Measurements from ENCODE around the gene BEND5.

Gene BEND5

GRCh38 chr1:48738356-48738755, 38.3 kb downstream of the BEND5 start:
- Histone ChIP-seq H3K4me3 (ENCODE audit: low read length) (no peak overlapping the region), H3K4me1 (ENCODE audit: control insufficient read depth, insufficient read depth, low read length) (no peaks in the 10 kb centered on the region), H3K9me3 (ENCODE audit: control insufficient read depth, low read length) (no peaks in the 10 kb centered on the region), H3K36me3 (ENCODE audit: control insufficient read depth, insufficient read depth, low read length) (no peaks in the 10 kb centered on the region), H3K27me3 (ENCODE audit: control insufficient read depth, insufficient read depth, low read length) (no peaks in the 10 kb centered on the region), H3K9ac (ENCODE audit: low read length) (no peak overlapping the region)

- Histone ChIP-seq H3K27me3 (ENCODE audit: control insufficient read depth, insufficient read depth, low read length) (no peaks in the 10 kb centered on the region), H3K36me3 (ENCODE audit: control insufficient read depth, insufficient read depth, low read length) (no peaks in the 10 kb centered on the region), H3K4me3 (ENCODE audit: low read length) (no peak overlapping the region), H3K4me1 (ENCODE audit: control insufficient read depth, insufficient read depth, low read length) (no peaks in the 10 kb centered on the region), H3K9me3 (ENCODE audit: control insufficient read depth, low read length) (no peaks in the 10 kb centered on the region), H3K9ac (ENCODE audit: low read length) (no peak overlapping the region)
Observed at GRCh38 chr1:48735796-48736195, 40.9 kb downstream of the BEND5 start.

- no peaks in the 10 kb centered on the region for H3K36me3 ChIP-seq (ENCODE audit: control insufficient read depth, insufficient read depth, low read length)
- H3K4me3 ChIP-seq (ENCODE audit: low read length): no peak overlapping the region
- no peaks in the 10 kb centered on the region for H3K9me3 ChIP-seq (ENCODE audit: control insufficient read depth, low read length)
- no peak overlapping the region for H3K9ac ChIP-seq (ENCODE audit: low read length)
- no peaks in the 10 kb centered on the region for H3K27me3 ChIP-seq (ENCODE audit: control insufficient read depth, insufficient read depth, low read length)
- no peaks in the 10 kb centered on the region for H3K4me1 ChIP-seq (ENCODE audit: control insufficient read depth, insufficient read depth, low read length)
Observed at GRCh38 chr1:48730164-48730910, 46.4 kb downstream of the BEND5 start.

GRCh38 chr1:48728584-48728983, 48.1 kb downstream of the BEND5 start:
- H3K9ac ChIP-seq (ENCODE audit: low read length): no peak overlapping the region
- H3K27me3 ChIP-seq (ENCODE audit: control insufficient read depth, insufficient read depth, low read length): no peaks in the 10 kb centered on the region
- H3K4me3 ChIP-seq (ENCODE audit: low read length): no peak overlapping the region
- H3K4me1 ChIP-seq (ENCODE audit: control insufficient read depth, insufficient read depth, low read length): no peaks in the 10 kb centered on the region
- H3K9me3 ChIP-seq (ENCODE audit: control insufficient read depth, low read length): no peaks in the 10 kb centered on the region
- no peaks in the 10 kb centered on the region for H3K36me3 ChIP-seq (ENCODE audit: control insufficient read depth, insufficient read depth, low read length)

- Histone ChIP-seq H3K36me3 (ENCODE audit: control insufficient read depth, insufficient read depth, low read length) (no peaks in the 10 kb centered on the region), H3K4me3 (ENCODE audit: low read length) (no peak overlapping the region), H3K9me3 (ENCODE audit: control insufficient read depth, low read length) (no peaks in the 10 kb centered on the region)
Observed at GRCh38 chr1:48726557-48727215, 50.0 kb downstream of the BEND5 start.

GRCh38 chr1:48726139-48726538, 50.6 kb downstream of the BEND5 start:
- no peaks in the 10 kb centered on the region for H3K27me3 ChIP-seq (ENCODE audit: control insufficient read depth, insufficient read depth, low read length)
- no peaks in the 10 kb centered on the region for H3K9me3 ChIP-seq (ENCODE audit: control insufficient read depth, low read length)
- no peak overlapping the region for H3K4me3 ChIP-seq (ENCODE audit: low read length)
- H3K36me3 ChIP-seq (ENCODE audit: control insufficient read depth, insufficient read depth, low read length): no peaks in the 10 kb centered on the region
- H3K4me1 ChIP-seq (ENCODE audit: control insufficient read depth, insufficient read depth, low read length): no peaks in the 10 kb centered on the region
- H3K9ac ChIP-seq (ENCODE audit: low read length): no peak overlapping the region

More at GRCh38 chr1:48726557-48727215, 50.0 kb downstream of the BEND5 start:
- H3K4me1 ChIP-seq (ENCODE audit: control insufficient read depth, insufficient read depth, low read length): no peaks in the 10 kb centered on the region
- no peak overlapping the region for H3K9ac ChIP-seq (ENCODE audit: low read length)
- no peaks in the 10 kb centered on the region for H3K27me3 ChIP-seq (ENCODE audit: control insufficient read depth, insufficient read depth, low read length)

- no peaks in the 10 kb centered on the region for H3K4me1 ChIP-seq (ENCODE audit: control insufficient read depth, insufficient read depth, low read length)
- no peaks in the 10 kb centered on the region for H3K36me3 ChIP-seq (ENCODE audit: control insufficient read depth, insufficient read depth, low read length)
- no peaks in the 10 kb centered on the region for H3K9me3 ChIP-seq (ENCODE audit: control insufficient read depth, low read length)
- no peak overlapping the region for H3K4me3 ChIP-seq (ENCODE audit: low read length)
- H3K27me3 ChIP-seq (ENCODE audit: control insufficient read depth, insufficient read depth, low read length): no peaks in the 10 kb centered on the region
- H3K9ac ChIP-seq (ENCODE audit: low read length): no peak overlapping the region
Observed at GRCh38 chr1:48725341-48726046, 51.2 kb downstream of the BEND5 start.

- no peaks in the 10 kb centered on the region for H3K27me3 ChIP-seq (ENCODE audit: control insufficient read depth, insufficient read depth, low read length)
- no peak overlapping the region for H3K9ac ChIP-seq (ENCODE audit: low read length)
- no peaks in the 10 kb centered on the region for H3K36me3 ChIP-seq (ENCODE audit: control insufficient read depth, insufficient read depth, low read length)
- H3K9me3 ChIP-seq (ENCODE audit: control insufficient read depth, low read length): no peaks in the 10 kb centered on the region
- no peak overlapping the region for H3K4me3 ChIP-seq (ENCODE audit: low read length)
- no peaks in the 10 kb centered on the region for H3K4me1 ChIP-seq (ENCODE audit: control insufficient read depth, insufficient read depth, low read length)
Observed at GRCh38 chr1:48720929-48721328, 55.8 kb downstream of the BEND5 start.

- H3K4me1 ChIP-seq (ENCODE audit: control insufficient read depth, insufficient read depth, low read length): no peaks in the 10 kb centered on the region
- no peaks in the 10 kb centered on the region for H3K9me3 ChIP-seq (ENCODE audit: control insufficient read depth, low read length)
- no peaks in the 10 kb centered on the region for H3K27me3 ChIP-seq (ENCODE audit: control insufficient read depth, insufficient read depth, low read length)
- no peak overlapping the region for H3K9ac ChIP-seq (ENCODE audit: low read length)
- no peaks in the 10 kb centered on the region for H3K36me3 ChIP-seq (ENCODE audit: control insufficient read depth, insufficient read depth, low read length)
- H3K4me3 ChIP-seq (ENCODE audit: low read length): no peak overlapping the region
Observed at GRCh38 chr1:48718705-48719104, 58.0 kb downstream of the BEND5 start.

GRCh38 chr1:48718116-48718630, 58.5 kb downstream of the BEND5 start:
- Histone ChIP-seq H3K36me3 (ENCODE audit: control insufficient read depth, insufficient read depth, low read length) (no peaks in the 10 kb centered on the region), H3K4me3 (ENCODE audit: low read length) (no peak overlapping the region), H3K27me3 (ENCODE audit: control insufficient read depth, insufficient read depth, low read length) (no peaks in the 10 kb centered on the region), H3K4me1 (ENCODE audit: control insufficient read depth, insufficient read depth, low read length) (no peaks in the 10 kb centered on the region), H3K9me3 (ENCODE audit: control insufficient read depth, low read length) (no peaks in the 10 kb centered on the region), H3K9ac (ENCODE audit: low read length) (no peak overlapping the region)

GRCh38 chr1:48717082-48717481, 59.6 kb downstream of the BEND5 start:
- Histone ChIP-seq H3K27me3 (ENCODE audit: control insufficient read depth, insufficient read depth, low read length) (no peaks in the 10 kb centered on the region), H3K9ac (ENCODE audit: low read length) (no peak overlapping the region), H3K36me3 (ENCODE audit: control insufficient read depth, insufficient read depth, low read length) (no peaks in the 10 kb centered on the region), H3K4me1 (ENCODE audit: control insufficient read depth, insufficient read depth, low read length) (no peaks in the 10 kb centered on the region), H3K4me3 (ENCODE audit: low read length) (no peak overlapping the region), H3K9me3 (ENCODE audit: control insufficient read depth, low read length) (no peaks in the 10 kb centered on the region)

- Histone ChIP-seq H3K4me3 (ENCODE audit: low read length) (no peak overlapping the region), H3K9me3 (ENCODE audit: control insufficient read depth, low read length) (no peaks in the 10 kb centered on the region), H3K4me1 (ENCODE audit: control insufficient read depth, insufficient read depth, low read length) (no peaks in the 10 kb centered on the region), H3K9ac (ENCODE audit: low read length) (no peak overlapping the region), H3K36me3 (ENCODE audit: control insufficient read depth, insufficient read depth, low read length) (no peaks in the 10 kb centered on the region), H3K27me3 (ENCODE audit: control insufficient read depth, insufficient read depth, low read length) (no peaks in the 10 kb centered on the region)
Observed at GRCh38 chr1:48715921-48716320, 60.8 kb downstream of the BEND5 start.
